Mesothelial cell of epicardium (in vitro differentiated cells): ENCODE results near the gene C4orf50. TPM values are rescaled to one million over a fixed set of nuclear protein-coding genes. Genes with fewer than 3 reads are reported as not detected.

Experiments
- DNase-seq, 2 experiments: peaks; one replicate each; pipeline ENCODE4 v3.0.0; 2021; ENCODE audit warnings: low spot score in 2 of 2; ENCODE audit not compliant: unreplicated experiment in 2 of 2
- H3K27ac Mint-ChIP-seq: 2 replicates; pipeline ENCODE4 v1.8.0; 2021; ENCODE audit warnings: mixed read lengths
- H3K27me3 Mint-ChIP-seq: 2 replicates; pipeline ENCODE4 v1.8.0; 2021; ENCODE audit warnings: low read depth, mixed read lengths
- H3K36me3 Mint-ChIP-seq: 2 replicates; pipeline ENCODE4 v1.8.0; 2021; ENCODE audit warnings: mixed read lengths
- H3K4me1 Mint-ChIP-seq: 2 replicates; pipeline ENCODE4 v1.8.0; 2021; ENCODE audit warnings: mixed read lengths
- H3K4me3 Mint-ChIP-seq: 2 replicates; pipeline ENCODE4 v1.8.0; 2021; ENCODE audit warnings: mild to moderate bottlenecking, moderate library complexity, mixed read lengths
- H3K9me3 Mint-ChIP-seq: 2 replicates; pipeline ENCODE4 v1.8.0; 2021; ENCODE audit warnings: mixed read lengths
- total RNA-seq: library from RNA; stranded (reverse); gene quantifications from 3 replicates; pipeline ENCODE4 v1.2.1, GENCODE V29; 2021
- TF ChIP-seq, protein P1 (sequence below): fragments of 200-600 bp; sonication (generic); IDR thresholded peaks from one replicate; pipeline ENCODE4 v1.5.0; 2021; ENCODE audit warnings: antibody characterized with exemption; ENCODE audit not compliant: unreplicated experiment

C4orf50 gene
- total RNA-seq, 1 donor from 2014 or later: 0.04 TPM

DNA sequence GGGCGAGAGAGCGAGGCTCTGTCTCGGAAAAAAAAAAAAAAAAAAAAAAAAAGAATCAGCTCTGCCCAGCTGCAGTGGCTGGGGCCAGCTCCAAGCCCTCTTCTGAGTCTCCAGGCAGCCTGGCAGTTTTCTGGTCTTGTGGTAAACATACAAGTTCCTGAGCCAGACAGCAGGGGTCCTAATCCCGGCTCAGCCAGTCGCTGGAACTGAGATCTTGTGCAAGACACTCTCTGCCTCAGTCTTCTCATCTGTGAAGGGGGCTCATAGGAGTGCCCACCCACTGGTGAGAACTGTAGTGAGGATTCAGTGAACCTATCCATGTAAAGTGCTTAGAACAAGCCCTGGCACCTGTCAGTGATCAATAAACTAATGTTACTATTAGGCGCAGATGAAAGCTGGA lies 41.8 kb downstream of the C4orf50 start:
- Mint-ChIP-seq H3K4me1 (no peaks in the 10 kb centered on the region), H3K27ac (no peak overlapping the region), H3K9me3 (no peaks in the 10 kb centered on the region), H3K27me3 (peaks cover 46% of the 10 kb centered on the region), H3K4me3 (no peak overlapping the region), H3K36me3 (no peaks in the 10 kb centered on the region)
- DNase-seq: no peak
- TF ChIP-seq, protein P1, sequence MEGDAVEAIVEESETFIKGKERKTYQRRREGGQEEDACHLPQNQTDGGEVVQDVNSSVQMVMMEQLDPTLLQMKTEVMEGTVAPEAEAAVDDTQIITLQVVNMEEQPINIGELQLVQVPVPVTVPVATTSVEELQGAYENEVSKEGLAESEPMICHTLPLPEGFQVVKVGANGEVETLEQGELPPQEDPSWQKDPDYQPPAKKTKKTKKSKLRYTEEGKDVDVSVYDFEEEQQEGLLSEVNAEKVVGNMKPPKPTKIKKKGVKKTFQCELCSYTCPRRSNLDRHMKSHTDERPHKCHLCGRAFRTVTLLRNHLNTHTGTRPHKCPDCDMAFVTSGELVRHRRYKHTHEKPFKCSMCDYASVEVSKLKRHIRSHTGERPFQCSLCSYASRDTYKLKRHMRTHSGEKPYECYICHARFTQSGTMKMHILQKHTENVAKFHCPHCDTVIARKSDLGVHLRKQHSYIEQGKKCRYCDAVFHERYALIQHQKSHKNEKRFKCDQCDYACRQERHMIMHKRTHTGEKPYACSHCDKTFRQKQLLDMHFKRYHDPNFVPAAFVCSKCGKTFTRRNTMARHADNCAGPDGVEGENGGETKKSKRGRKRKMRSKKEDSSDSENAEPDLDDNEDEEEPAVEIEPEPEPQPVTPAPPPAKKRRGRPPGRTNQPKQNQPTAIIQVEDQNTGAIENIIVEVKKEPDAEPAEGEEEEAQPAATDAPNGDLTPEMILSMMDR: no peak

GRCh38 chr4:5974321-5974720 lies 43.9 kb downstream of the C4orf50 start:
- TF ChIP-seq, protein P1: no peak
- no peak overlapping the region for H3K4me3 Mint-ChIP-seq

DNA sequence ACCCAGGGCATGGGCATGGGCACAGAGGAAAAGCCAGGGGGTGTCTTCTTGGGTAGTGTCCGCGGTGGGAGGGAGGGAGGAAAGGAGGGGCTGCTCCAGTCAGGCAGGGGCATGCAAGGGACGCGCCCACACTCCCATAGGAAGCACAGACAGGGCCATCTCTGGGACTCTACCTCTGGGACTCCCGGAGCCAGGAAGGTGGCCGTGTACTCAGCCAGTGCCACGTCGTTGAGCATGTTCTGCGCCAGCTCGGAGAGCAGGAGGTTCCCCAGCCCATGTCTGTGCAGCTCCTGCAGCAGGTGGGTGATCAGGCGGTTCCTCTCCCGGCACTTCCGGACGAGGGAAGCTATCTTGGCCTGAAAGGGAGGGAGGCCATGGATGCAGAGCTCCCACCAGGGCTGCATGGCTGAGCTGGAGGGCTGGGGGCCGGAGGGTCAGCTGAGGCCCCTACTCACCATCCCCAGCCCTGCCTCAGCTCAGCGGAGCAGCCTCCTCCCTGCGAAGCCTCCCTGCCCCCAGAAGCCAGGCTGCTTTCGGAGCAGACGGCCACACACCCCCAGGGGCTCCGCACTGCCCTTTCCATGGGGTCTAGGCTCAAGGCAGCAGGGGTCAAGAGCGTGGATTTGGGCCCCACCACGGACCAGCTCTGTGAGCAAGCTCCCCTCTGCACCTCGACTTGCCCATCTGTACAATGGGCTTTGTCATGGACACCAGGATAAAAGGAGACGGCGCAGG lies 44.6 kb downstream of the C4orf50 start:
- DNase-seq: no peak
- H3K9me3 Mint-ChIP-seq: no peaks in the 10 kb centered on the region
- H3K4me1 Mint-ChIP-seq: no peaks in the 10 kb centered on the region
- H3K27me3 Mint-ChIP-seq: peaks cover 38% of the 10 kb centered on the region
- H3K4me3 Mint-ChIP-seq: no peak overlapping the region
- H3K27ac Mint-ChIP-seq: no peak overlapping the region
- no peaks in the 10 kb centered on the region for H3K36me3 Mint-ChIP-seq
- TF ChIP-seq, protein P1: no peak

More at GRCh38 chr4:5974321-5974720, 43.9 kb downstream of the C4orf50 start:
- Mint-ChIP-seq H3K4me1 (no peaks in the 10 kb centered on the region), H3K27ac (no peak overlapping the region), H3K36me3 (no peaks in the 10 kb centered on the region), H3K9me3 (no peaks in the 10 kb centered on the region), H3K27me3 (peaks cover 38% of the 10 kb centered on the region)
- no peak for DNase-seq

- no peak overlapping the region for H3K27ac Mint-ChIP-seq
- no peak for DNase-seq
- no peak overlapping the region for H3K4me3 Mint-ChIP-seq
- H3K36me3 Mint-ChIP-seq: no peaks in the 10 kb centered on the region
- no peaks in the 10 kb centered on the region for H3K4me1 Mint-ChIP-seq
- peaks cover 36% of the 10 kb centered on the region for H3K27me3 Mint-ChIP-seq
- TF ChIP-seq, protein P1: no peak
- H3K9me3 Mint-ChIP-seq: no peaks in the 10 kb centered on the region
These were observed 45.2 kb downstream of the C4orf50 start for GRCh38 chr4:5973033-5973432.

GRCh38 chr4:5972571-5972970 lies 45.7 kb downstream of the C4orf50 start:
- Mint-ChIP-seq H3K36me3 (no peaks in the 10 kb centered on the region), H3K4me3 (no peak overlapping the region), H3K27ac (no peak overlapping the region), H3K4me1 (no peaks in the 10 kb centered on the region), H3K27me3 (peaks cover 34% of the 10 kb centered on the region), H3K9me3 (no peaks in the 10 kb centered on the region)
- TF ChIP-seq, protein P1: no peak
- DNase-seq: no peak
